Lower leg skin (tissue), 4 donors: ENCODE data around the gene DIP2B. TPM values are rescaled to one million over a fixed set of nuclear protein-coding genes. Genes with fewer than 3 reads are reported as not detected.

Experiments
- DNase-seq, 2 donors: peaks; one replicate each; pipeline ENCODE4 v3.0.0-alpha.2; 2019; ENCODE audit warnings: low spot score in 2 of 2
- H3K4me3 ChIP-seq: fragments of 200-600 bp; sonication (generic); 2 replicates; pipeline ENCODE4 v1.5.1; 2017; ENCODE audit warnings: mild to moderate bottlenecking, low read depth; ENCODE audit not compliant: poor library complexity, severe bottlenecking
- CTCF ChIP-seq, 3 donors: fragments of 450-650 bp; IDR thresholded peaks; one replicate each; pipeline ENCODE4 v1.5.1; 2016; ENCODE audit warnings: antibody characterized with exemption in 3 of 3, mild to moderate bottlenecking in 3 of 3, moderate library complexity in 2 of 3
- POLR2A ChIP-seq, 2 donors: fragments of 450-650 bp; IDR thresholded peaks; one replicate each; pipeline ENCODE4 v1.6.1; 2016 to 2017; ENCODE audit warnings: antibody characterized with exemption in 2 of 2, mild to moderate bottlenecking in 1 of 2, moderate library complexity in 1 of 2
- WGBS, 2 donors: methylation state at CpG; one replicate each; pipeline ENCODE4 v1.1.5; 2018; 5-methylcytosine and 5-hydroxymethylcytosine counted together
- intact Hi-C: fragments of 100-400 bp; cut with DNase I; formaldehyde crosslinking; loops from one replicate; pipeline ENCODE4 v1.15.0; 2023; ENCODE audit warnings: low total_unique reads
- total RNA-seq, 4 donors: library from RNA; depleted of rRNA; stranded (reverse); fragments of >200 nt; gene quantifications; one replicate each; pipeline ENCODE4 v1.1.0, GENCODE V29; 2016

The DIP2B gene
- total RNA-seq, 4 donors from 2014 or later: 56.9 to 104 (median 68.6) TPM

DNA sequence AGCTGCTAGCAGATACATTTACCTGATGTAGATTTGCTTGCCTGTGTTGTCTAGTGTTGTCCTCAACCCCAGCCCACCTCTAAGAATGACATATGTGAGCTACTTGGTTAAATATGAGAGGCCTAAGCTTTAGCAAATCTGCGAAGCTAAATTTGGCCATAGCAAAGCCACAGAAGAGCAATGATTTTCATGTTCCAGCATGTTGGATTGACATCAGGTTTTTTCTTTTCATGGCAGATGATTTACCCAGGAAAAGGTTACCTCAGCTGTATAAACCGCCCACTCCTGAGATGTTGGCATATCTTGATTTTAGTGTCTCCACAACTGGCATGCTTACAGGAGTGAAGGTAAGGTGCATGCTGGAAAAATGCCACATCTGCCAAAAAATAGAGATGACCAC lies 222.7 kb downstream of the DIP2B start:
- WGBS, 2 donors: 79 to 85% methylated on average over 2 of the region's 2 CpGs
- no peak for TF ChIP-seq POLR2A (IDR thresholded peaks at IDR 0.05)
- TF ChIP-seq CTCF (IDR thresholded peaks at IDR 0.05): no peak
- no peak for DNase-seq
- H3K4me3 ChIP-seq: no peak overlapping the region
- intact Hi-C loops: no loop called here

DNA sequence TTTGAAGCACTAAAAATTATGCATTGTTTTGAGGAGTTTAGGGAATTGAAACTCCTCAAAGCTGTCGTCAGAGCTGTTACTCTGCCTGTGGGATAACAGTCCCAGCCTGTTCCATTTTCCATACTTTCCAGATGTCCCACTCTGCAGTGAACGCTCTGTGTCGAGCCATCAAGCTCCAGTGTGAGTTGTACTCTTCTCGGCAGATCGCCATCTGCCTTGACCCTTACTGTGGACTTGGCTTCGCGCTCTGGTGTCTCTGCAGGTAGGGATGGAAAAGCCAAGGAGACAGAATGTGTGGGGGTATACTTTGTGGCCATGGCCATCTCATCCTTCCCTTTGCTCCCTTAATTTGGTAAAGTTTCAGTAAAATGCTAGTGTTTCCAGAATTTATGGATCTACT lies 223.6 kb downstream of the DIP2B start:
- no peak overlapping the region for H3K4me3 ChIP-seq
- WGBS, 2 donors: 83 to 88% methylated on average over 7 of the region's 7 CpGs
- intact Hi-C loops: no loop called here
- TF ChIP-seq CTCF (IDR thresholded peaks at IDR 0.05) (no peak), POLR2A (IDR thresholded peaks at IDR 0.05) (no peak)
- DNase-seq: no peak

DNA sequence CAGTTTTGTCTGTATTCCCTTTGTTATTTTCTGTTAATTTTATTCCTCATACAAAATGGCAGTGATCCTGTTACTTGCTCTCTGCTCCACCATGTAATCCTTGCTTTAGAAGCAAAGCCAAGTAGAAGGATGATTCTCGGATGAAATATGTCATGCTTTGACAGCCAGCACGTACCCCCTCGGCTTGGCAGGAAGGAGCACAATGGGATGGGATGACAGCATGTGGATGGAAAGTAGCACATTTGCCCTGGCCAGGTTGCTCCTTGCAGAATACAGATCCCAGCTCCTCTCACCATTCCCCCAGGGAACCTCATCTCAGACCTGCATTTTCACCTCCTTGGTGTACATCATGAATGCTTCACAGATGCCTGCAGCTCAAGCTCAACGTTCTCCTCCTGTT lies 224.1 kb downstream of the DIP2B start:
- no peak for TF ChIP-seq CTCF (IDR thresholded peaks at IDR 0.05)
- no peak for TF ChIP-seq POLR2A (IDR thresholded peaks at IDR 0.05)
- intact Hi-C loops: no loop called here
- DNase-seq: no peak
- 80 to 84% methylated on average over 4 of the region's 4 CpGs for WGBS, 2 donors
- H3K4me3 ChIP-seq: no peak overlapping the region

GRCh38 chr12:50732591-50732990 lies 227.8 kb downstream of the DIP2B start:
- WGBS, 2 donors: 78 to 92% methylated on average over 9 of the region's 9 CpGs
- no peak for DNase-seq
- intact Hi-C loops: no loop called here
- TF ChIP-seq POLR2A (IDR thresholded peaks at IDR 0.05): no peak
- no peak for TF ChIP-seq CTCF (IDR thresholded peaks at IDR 0.05)
- no peak overlapping the region for H3K4me3 ChIP-seq

DNA sequence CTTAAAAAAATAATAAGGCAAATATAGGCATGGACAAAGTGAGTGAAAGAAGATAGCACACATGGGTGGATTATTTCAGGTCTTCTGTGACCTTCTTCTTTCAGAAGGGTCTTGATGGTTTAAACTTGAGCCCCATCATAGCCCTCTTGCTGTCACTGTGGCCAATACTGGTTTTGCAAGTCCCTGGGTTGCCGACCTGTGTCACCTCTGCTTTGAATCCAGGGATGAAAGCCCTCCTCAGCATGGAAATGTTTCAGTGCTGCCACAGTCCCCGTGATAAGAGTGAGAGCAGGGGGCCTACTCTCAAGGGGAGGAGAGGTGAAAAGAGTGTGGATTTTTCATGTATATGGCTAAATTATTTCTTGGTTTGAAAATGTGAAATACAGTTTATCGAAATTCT lies 228.9 kb downstream of the DIP2B start:
- intact Hi-C loops: no loop called here
- H3K4me3 ChIP-seq: no peak overlapping the region
- DNase-seq: no peak
- WGBS, 2 donors: 82 to 92% methylated on average over 3 of the region's 3 CpGs
- TF ChIP-seq CTCF (IDR thresholded peaks at IDR 0.05): no peak
- TF ChIP-seq POLR2A (IDR thresholded peaks at IDR 0.05): no peak
